Tibial artery (tissue), 4 donors: ENCODE results near the gene SRGAP1.

Experiments used
- DNase-seq, 2 donors: peaks; one replicate each; pipeline ENCODE4 v3.0.0-alpha.2; 2019
- H3K27ac ChIP-seq, 2 donors: fragments of 200-600 bp; sonication (generic) in 1 of 2; 1 replicate in 1 of 2; 2 replicates in 1 of 2; pipeline ENCODE4 v1.5.1; 2018 to 2019; ENCODE audit warnings: mild to moderate bottlenecking in 1 of 2
- H3K27me3 ChIP-seq, 2 donors: fragments of 200-600 bp; sonication (generic) in 1 of 2; one replicate each; pipeline versions ENCODE4 v1.5.1 to v1.6.0; 2016 to 2019
- H3K36me3 ChIP-seq, 3 donors: fragments of 200-600 bp; sonication (generic) in 2 of 3; one replicate each; pipeline ENCODE4 v1.5.1; 2016 to 2019; ENCODE audit warnings: mild to moderate bottlenecking in 2 of 3
- H3K4me1 ChIP-seq, 4 donors: fragments of 200-600 bp; sonication (generic) in 2 of 4; 1 replicate in 3 of 4; 2 replicates in 1 of 4; pipeline ENCODE4 v1.5.1; 2016 to 2019
- H3K4me3 ChIP-seq, 2 donors: fragments of 200-600 bp; sonication (generic) in 1 of 2; 1 replicate in 1 of 2; 2 replicates in 1 of 2; pipeline ENCODE4 v1.5.1; 2018 to 2019; ENCODE audit warnings: mild to moderate bottlenecking in 2 of 2
- H3K9me3 ChIP-seq, 3 donors: fragments of 200-600 bp; sonication (generic) in 1 of 3; one replicate each; pipeline ENCODE4 v1.5.1; 2016 to 2019
- intact Hi-C: fragments of 100-400 bp; cut with DNase I; formaldehyde crosslinking; loops from one replicate; pipeline ENCODE4 v1.15.0; 2023; ENCODE audit warnings: low total_unique reads
- TF ChIP-seq, protein P1 (sequence below), 2 experiments: fragments of 200-600 bp in 1 of 2; fragments of 450-650 bp in 1 of 2; IDR thresholded peaks; one replicate each; pipeline ENCODE4 v1.5.1; 2017 to 2019; ENCODE audit warnings: antibody characterized with exemption in 2 of 2, mild to moderate bottlenecking in 1 of 2, moderate library complexity in 1 of 2

Gene SRGAP1

DNA sequence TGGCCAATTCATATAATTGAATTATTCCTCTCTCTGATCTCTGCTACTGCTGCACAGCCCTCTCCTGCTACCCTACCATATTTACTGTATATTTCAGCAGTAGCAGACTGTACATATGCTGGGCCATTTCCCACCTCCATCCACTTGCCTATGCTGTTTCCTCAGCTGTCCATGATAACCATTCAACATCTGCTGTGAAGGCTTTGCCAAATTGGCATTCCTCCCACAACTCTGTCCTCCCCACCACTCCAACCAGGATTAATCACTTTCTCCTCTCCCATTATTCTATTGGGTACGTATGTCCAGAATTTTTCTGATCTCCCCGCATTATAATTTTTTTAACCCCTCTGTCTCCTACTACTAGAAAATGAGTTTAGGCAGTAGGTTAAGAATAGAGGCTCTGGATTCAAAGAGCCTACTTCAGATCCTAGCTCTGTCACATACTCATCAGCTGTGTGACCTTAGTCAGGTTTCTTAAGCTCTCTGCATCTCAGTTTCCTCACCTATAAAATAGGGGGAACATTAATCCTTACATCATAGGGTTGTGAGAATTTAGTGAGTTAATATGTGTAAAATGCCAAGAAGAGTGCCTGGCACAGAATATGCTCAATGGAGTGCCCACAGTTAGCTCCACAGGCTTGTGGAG is 254.3 kb downstream of the SRGAP1 start:
- Histone ChIP-seq H3K27me3 (no peaks in the 10 kb centered on the region), H3K36me3 (peaks cover 0 to 7% (median 0%) of the 10 kb centered on the region in 3 donors), H3K9me3 (no peaks in the 10 kb centered on the region), H3K4me1 (peaks cover 0 to 13% (median 10%) of the 10 kb centered on the region in 4 donors), H3K4me3 (no peak overlapping the region), H3K27ac (no peak overlapping the region)
- TF ChIP-seq, protein P1, sequence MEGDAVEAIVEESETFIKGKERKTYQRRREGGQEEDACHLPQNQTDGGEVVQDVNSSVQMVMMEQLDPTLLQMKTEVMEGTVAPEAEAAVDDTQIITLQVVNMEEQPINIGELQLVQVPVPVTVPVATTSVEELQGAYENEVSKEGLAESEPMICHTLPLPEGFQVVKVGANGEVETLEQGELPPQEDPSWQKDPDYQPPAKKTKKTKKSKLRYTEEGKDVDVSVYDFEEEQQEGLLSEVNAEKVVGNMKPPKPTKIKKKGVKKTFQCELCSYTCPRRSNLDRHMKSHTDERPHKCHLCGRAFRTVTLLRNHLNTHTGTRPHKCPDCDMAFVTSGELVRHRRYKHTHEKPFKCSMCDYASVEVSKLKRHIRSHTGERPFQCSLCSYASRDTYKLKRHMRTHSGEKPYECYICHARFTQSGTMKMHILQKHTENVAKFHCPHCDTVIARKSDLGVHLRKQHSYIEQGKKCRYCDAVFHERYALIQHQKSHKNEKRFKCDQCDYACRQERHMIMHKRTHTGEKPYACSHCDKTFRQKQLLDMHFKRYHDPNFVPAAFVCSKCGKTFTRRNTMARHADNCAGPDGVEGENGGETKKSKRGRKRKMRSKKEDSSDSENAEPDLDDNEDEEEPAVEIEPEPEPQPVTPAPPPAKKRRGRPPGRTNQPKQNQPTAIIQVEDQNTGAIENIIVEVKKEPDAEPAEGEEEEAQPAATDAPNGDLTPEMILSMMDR (IDR thresholded peaks at IDR 0.05) = no peak
- DNase-seq = no peak
- intact Hi-C loops = no loop called here

DNA sequence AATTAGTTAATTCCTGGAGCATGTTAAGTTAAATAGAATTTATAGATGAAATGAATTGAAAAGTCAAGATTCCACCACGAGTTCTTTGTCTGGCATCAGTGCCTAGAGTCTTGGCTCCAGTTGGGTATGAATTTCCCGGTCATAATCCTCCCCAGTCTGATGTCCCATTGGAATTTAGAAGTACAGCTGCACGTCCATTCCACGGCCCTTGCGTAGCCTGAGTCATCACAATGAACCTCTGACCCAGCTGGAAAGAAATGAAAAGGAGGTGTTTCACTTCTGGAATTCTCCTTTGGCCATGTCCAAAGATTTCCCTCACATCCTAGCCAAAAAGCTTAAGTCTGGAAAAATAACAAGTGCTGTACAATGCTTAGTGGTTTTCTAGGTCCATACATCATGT is 254.9 kb downstream of the SRGAP1 start:
- TF ChIP-seq, protein P1 (IDR thresholded peaks at IDR 0.05) = no peak
- H3K4me1 ChIP-seq = peaks cover 0 to 17% (median 14%) of the 10 kb centered on the region in 4 donors
- no peaks in the 10 kb centered on the region for H3K9me3 ChIP-seq
- DNase-seq = no peak
- peaks cover 0 to 7% (median 0%) of the 10 kb centered on the region in 3 donors for H3K36me3 ChIP-seq
- intact Hi-C loops = no loop called here
- no peak overlapping the region for H3K4me3 ChIP-seq
- no peak overlapping the region for H3K27ac ChIP-seq
- H3K27me3 ChIP-seq = no peaks in the 10 kb centered on the region

DNA sequence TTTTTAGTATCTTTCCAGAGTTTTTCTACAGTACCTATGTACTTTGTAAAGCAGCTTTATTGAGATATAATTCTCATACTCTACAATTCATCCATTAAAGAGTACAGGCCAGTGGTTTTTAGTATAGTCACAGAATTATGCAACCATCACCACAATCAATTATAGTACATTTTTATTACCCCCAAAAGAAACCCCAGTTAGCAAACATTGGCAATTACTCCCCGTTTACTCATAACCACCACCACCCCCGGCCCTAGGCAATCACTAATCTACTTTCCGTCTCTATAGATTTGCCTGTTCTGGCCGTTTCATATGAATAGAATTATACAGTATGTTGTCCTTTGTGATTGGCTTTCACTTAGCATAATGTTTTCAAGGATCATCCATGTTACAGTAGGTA is 257.8 kb downstream of the SRGAP1 start:
- intact Hi-C loops = no loop called here
- peaks cover 0 to 6% (median 0%) of the 10 kb centered on the region in 3 donors for H3K36me3 ChIP-seq
- no peak for DNase-seq
- H3K4me1 ChIP-seq = peaks cover 0 to 17% (median 14%) of the 10 kb centered on the region in 4 donors
- H3K9me3 ChIP-seq = no peaks in the 10 kb centered on the region
- no peak overlapping the region for H3K27ac ChIP-seq
- no peak overlapping the region for H3K4me3 ChIP-seq
- TF ChIP-seq, protein P1 (IDR thresholded peaks at IDR 0.05) = no peak
- no peaks in the 10 kb centered on the region for H3K27me3 ChIP-seq

DNA sequence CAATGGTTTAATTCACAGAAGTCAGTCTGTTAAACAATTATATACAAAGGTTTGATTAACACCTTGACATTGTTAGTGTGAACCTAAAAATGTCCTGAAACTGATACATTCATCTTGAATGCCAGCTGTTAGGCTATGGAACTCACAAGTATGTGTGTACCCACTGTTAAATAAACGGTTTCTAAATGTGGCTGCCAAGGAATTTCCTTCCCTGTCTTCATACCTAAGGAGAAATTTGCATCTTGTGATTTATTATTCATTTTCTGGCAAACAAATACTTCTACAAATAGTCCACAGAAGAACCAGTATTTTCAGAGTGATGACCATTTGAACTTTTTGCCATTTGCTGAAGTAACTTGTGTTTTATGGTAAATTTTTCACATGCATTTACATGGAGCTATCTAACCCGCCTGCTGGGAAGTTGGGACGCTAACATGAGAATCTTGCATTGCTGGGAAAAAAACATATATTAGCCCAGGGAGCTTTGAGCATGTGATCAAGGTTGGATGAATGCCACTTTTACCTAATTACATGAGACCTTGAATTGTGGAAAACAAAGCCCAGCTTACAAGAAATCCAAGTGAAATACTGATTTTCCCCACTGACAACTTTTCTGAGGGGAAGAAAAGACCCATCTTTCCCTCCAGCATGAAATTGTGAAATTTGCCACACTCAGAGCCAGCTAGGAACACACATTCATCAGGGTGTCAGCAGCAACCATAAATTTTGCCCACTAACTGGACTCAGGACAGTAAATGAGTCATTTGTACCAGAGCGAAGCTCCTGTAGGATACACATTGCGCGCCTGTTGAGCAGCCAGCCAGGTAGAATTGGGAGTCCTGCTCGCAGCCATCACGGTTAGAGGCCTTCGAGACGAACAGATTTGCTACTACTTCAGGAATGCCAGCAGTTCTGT is 259.6 kb downstream of the SRGAP1 start:
- peaks cover 0 to 17% (median 13%) of the 10 kb centered on the region in 4 donors for H3K4me1 ChIP-seq
- DNase-seq = no peak
- intact Hi-C loops = no loop called here
- H3K27me3 ChIP-seq = no peaks in the 10 kb centered on the region
- H3K27ac ChIP-seq = no peak overlapping the region
- TF ChIP-seq, protein P1 (IDR thresholded peaks at IDR 0.05) = no peak
- H3K9me3 ChIP-seq = no peaks in the 10 kb centered on the region
- no peak overlapping the region for H3K4me3 ChIP-seq
- H3K36me3 ChIP-seq = no peaks in the 10 kb centered on the region

DNA sequence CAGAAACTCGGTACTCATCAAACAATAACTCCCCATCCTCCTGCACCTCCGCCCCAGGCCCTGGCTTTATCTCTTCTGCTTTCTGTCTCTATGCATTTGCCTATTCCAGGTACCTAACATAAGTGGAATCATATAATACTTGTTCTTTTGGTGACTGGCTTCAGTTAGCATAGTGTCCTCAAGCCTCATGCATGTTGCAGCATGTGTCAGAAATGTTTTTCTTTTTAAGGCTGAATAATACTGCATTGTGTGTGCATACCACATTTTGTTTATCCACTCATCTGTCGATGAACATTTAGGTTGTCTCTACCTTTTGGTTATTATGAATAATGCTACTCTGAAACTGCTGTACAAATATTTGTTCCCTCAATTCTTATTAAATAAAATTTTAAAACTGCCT is 260.5 kb downstream of the SRGAP1 start:
- Histone ChIP-seq H3K9me3 (no peaks in the 10 kb centered on the region), H3K27me3 (no peaks in the 10 kb centered on the region), H3K4me1 (peaks cover 0 to 14% (median 11%) of the 10 kb centered on the region in 4 donors), H3K4me3 (no peak overlapping the region), H3K27ac (no peak overlapping the region), H3K36me3 (peaks cover 0 to 4% (median 2%) of the 10 kb centered on the region in 3 donors)
- TF ChIP-seq, protein P1 (IDR thresholded peaks at IDR 0.05) = no peak
- intact Hi-C loops = no loop called here
- no peak for DNase-seq
